ENCODE measurements around the gene SHANK3. TPM values are rescaled to one million over a fixed set of nuclear protein-coding genes. Genes with fewer than 3 reads are reported as not detected.
"Not testable (repeated sequence)": the region's sequence is repeated elsewhere in the genome, so short reads cannot be mapped to it uniquely, and the experiment has no call there.

The SHANK3 gene
- total RNA-seq, 2 donors from 2014 or later = 8.2 to 12.3 TPM

GRCh38 chr22:50633771-50634170 lies 38.9 kb upstream of the SHANK3 start:
- no peaks in the 10 kb centered on the region for H3K27me3 ChIP-seq
- peaks cover 0 to 3% of the 10 kb centered on the region in 2 donors for H3K4me1 ChIP-seq
- H3K4me3 ChIP-seq = no peak overlapping the region
- no peaks in the 10 kb centered on the region for H3K36me3 ChIP-seq
- no peaks in the 10 kb centered on the region for H3K9me3 ChIP-seq
- DNase-seq (ENCODE audit: low spot score) = no peak
- no peak for TF ChIP-seq CTCF (IDR thresholded peaks at IDR 0.05)
- H3K27ac ChIP-seq = no peak overlapping the region

GRCh38 chr22:50635591-50635990 lies 37.0 kb upstream of the SHANK3 start:
- Histone ChIP-seq H3K4me1 (no peaks in the 10 kb centered on the region), H3K27me3 (no peaks in the 10 kb centered on the region), H3K4me3 (no peak overlapping the region), H3K9me3 (no peaks in the 10 kb centered on the region), H3K27ac (no peak overlapping the region), H3K36me3 (no peaks in the 10 kb centered on the region)
- TF ChIP-seq CTCF (IDR thresholded peaks at IDR 0.05) = no peak
- no peak for DNase-seq (ENCODE audit: low spot score)

- H3K9me3 ChIP-seq; H3K27me3 ChIP-seq; H3K27ac ChIP-seq; DNase-seq (ENCODE audit: low spot score); H3K4me3 ChIP-seq; H3K36me3 ChIP-seq: not testable (repeated sequence)
- peaks cover 0 to 18% of the 10 kb centered on the region in 2 donors for H3K4me1 ChIP-seq
Measured at GRCh38 chr22:50640296-50640695, 32.3 kb upstream of the SHANK3 start.

- H3K4me1 ChIP-seq = peaks cover 0 to 18% of the 10 kb centered on the region in 2 donors
- no peaks in the 10 kb centered on the region for H3K27me3 ChIP-seq
- no peaks in the 10 kb centered on the region for H3K36me3 ChIP-seq
- TF ChIP-seq CTCF (IDR thresholded peaks at IDR 0.05) = no peak
- H3K9me3 ChIP-seq = no peaks in the 10 kb centered on the region
- H3K4me3 ChIP-seq = no peak overlapping the region
- DNase-seq (ENCODE audit: low spot score) = no peak
- H3K27ac ChIP-seq = peak overlapping the region; percentile 51 to 55
Measured at GRCh38 chr22:50640857-50641647, 31.6 kb upstream of the SHANK3 start.

GRCh38 chr22:50641696-50642607 lies 30.7 kb upstream of the SHANK3 start:
- peak in 1 of 2 donors; percentile 61 for TF ChIP-seq CTCF (IDR thresholded peaks at IDR 0.05)
- Histone ChIP-seq H3K27me3 (no peaks in the 10 kb centered on the region), H3K27ac (peak overlapping the region; percentile 51 to 55), H3K36me3 (no peaks in the 10 kb centered on the region), H3K9me3 (no peaks in the 10 kb centered on the region), H3K4me1 (peaks cover 0 to 18% of the 10 kb centered on the region in 2 donors), H3K4me3 (no peak overlapping the region)
- no peak for DNase-seq (ENCODE audit: low spot score)

GRCh38 chr22:50643021-50643820 lies 29.4 kb upstream of the SHANK3 start:
- H3K4me1 ChIP-seq = peaks cover 0 to 18% of the 10 kb centered on the region in 2 donors
- not testable (repeated sequence) for H3K27me3 ChIP-seq; H3K27ac ChIP-seq; H3K9me3 ChIP-seq; DNase-seq (ENCODE audit: low spot score); H3K4me3 ChIP-seq; H3K36me3 ChIP-seq

GRCh38 chr22:50643821-50644101 lies 28.9 kb upstream of the SHANK3 start:
- not testable (repeated sequence) for H3K9me3 ChIP-seq; H3K27me3 ChIP-seq; H3K36me3 ChIP-seq; DNase-seq (ENCODE audit: low spot score); H3K4me3 ChIP-seq; H3K27ac ChIP-seq
- H3K4me1 ChIP-seq = peaks cover 0 to 18% of the 10 kb centered on the region in 2 donors
